IMR-90 (cell line): ENCODE measurements around the gene PDCD2. TPM values are rescaled to one million over a fixed set of nuclear protein-coding genes. Genes with fewer than 3 reads are reported as not detected.

Source experiments
- ATAC-seq: fragments of 200-7000 bp; cut with Tn5 transposase; 2 replicates; pipeline ENCODE4 v1.9.1; 2020; ENCODE audit warnings: low read depth, mild to moderate bottlenecking, moderate library complexity
- BruUV-seq: library from RNA; stranded (reverse); fragments of 400-500 nt; replicated peaks from 2 replicates; lab custom pipeline; 2021; lab: Mats Ljungman, UMichigan
- CTCF ChIA-PET: fragments of 300-600 bp; formaldehyde crosslinking; extraction: SDS; loops from one replicate; lab custom pipeline; 2021; ENCODE audit warnings: antibody characterized with exemption; lab: Yijun Ruan, JAX
- POLR2A ChIA-PET: fragments of 300-600 bp; sonication (Branson Sonifier 250); formaldehyde crosslinking; loops from one replicate; lab custom pipeline; 2022; ENCODE audit warnings: antibody characterized with exemption; ENCODE audit not compliant: unreplicated experiment; lab: Charles Lee
- DNase-seq: peaks from one replicate; pipeline ENCODE4 v3.0.0; 2013
- H2AFZ ChIP-seq: replicated peaks from 2 replicates; pipeline ENCODE3; 2013; ENCODE audit warnings: low read length, mild to moderate bottlenecking; ENCODE audit not compliant: poor library complexity
- H2AK5ac ChIP-seq: 2 replicates; pipeline ENCODE4 v1.6.1; 2013; ENCODE audit warnings: low read depth, low read length, inconsistent platforms
- H2AK9ac ChIP-seq: replicated peaks from 2 replicates; pipeline ENCODE3; 2013; ENCODE audit warnings: mild to moderate bottlenecking, low read depth, low read length, moderate library complexity; ENCODE audit not compliant: poor library complexity
- H2BK120ac ChIP-seq: 2 replicates; pipeline ENCODE4 v1.6.1; 2013; ENCODE audit warnings: low read depth, low read length, inconsistent platforms
- H2BK15ac ChIP-seq: 3 replicates; pipeline ENCODE4 v1.6.1; 2013; ENCODE audit warnings: low read depth, low read length, inconsistent platforms
- H2BK20ac ChIP-seq: 2 replicates; pipeline ENCODE4 v1.6.1; 2013; ENCODE audit warnings: low read depth, mild to moderate bottlenecking, inconsistent platforms, low read length, moderate library complexity
- H2BK5ac ChIP-seq: 2 replicates; pipeline ENCODE4 v1.6.1; 2013; ENCODE audit warnings: mild to moderate bottlenecking, low read depth, low read length, inconsistent platforms; ENCODE audit not compliant: poor library complexity, severe bottlenecking
- H3K14ac ChIP-seq: replicated peaks from 2 replicates; pipeline ENCODE4 v1.6.1; 2013; ENCODE audit warnings: low read depth, low read length, inconsistent platforms
- H3K18ac ChIP-seq: 2 replicates; pipeline ENCODE4 v1.6.1; 2013; ENCODE audit warnings: low read depth, low read length, control low read depth
- H3K23ac ChIP-seq: 2 replicates; pipeline ENCODE4 v1.6.1; 2013; ENCODE audit warnings: low read depth, low read length, inconsistent platforms
- H3K27ac ChIP-seq: 2 replicates; pipeline ENCODE4 v1.5.1; 2013; ENCODE audit warnings: mild to moderate bottlenecking, control low read depth, low read length; ENCODE audit not compliant: insufficient read depth
- H3K27me3 ChIP-seq: 2 replicates; pipeline ENCODE4 v1.6.1; 2013; ENCODE audit warnings: low read length; ENCODE audit not compliant: control insufficient read depth, insufficient read depth
- H3K36me3 ChIP-seq: 2 replicates; pipeline ENCODE4 v1.6.1; 2013; ENCODE audit warnings: low read length, mixed read lengths; ENCODE audit not compliant: control insufficient read depth, insufficient read depth
- H3K4ac ChIP-seq: 2 replicates; pipeline ENCODE4 v1.6.1; 2013; ENCODE audit warnings: low read depth, low read length, inconsistent platforms
- H3K4me1 ChIP-seq: 2 replicates; pipeline ENCODE4 v1.6.1; 2013; ENCODE audit warnings: low read length, mixed read lengths; ENCODE audit not compliant: control insufficient read depth, insufficient read depth
- H3K4me2 ChIP-seq: 2 replicates; pipeline ENCODE4 v1.6.1; 2013; ENCODE audit warnings: low read depth, mild to moderate bottlenecking, control low read depth, low read length, moderate library complexity
- H3K4me3 ChIP-seq: 2 replicates; pipeline ENCODE4 v1.5.1; 2013; ENCODE audit warnings: low read depth, mild to moderate bottlenecking, control low read depth, low read length, moderate library complexity; ENCODE audit not compliant: insufficient read depth
- H3K56ac ChIP-seq: 2 replicates; pipeline ENCODE4 v1.6.1; 2013; ENCODE audit warnings: low read length, inconsistent platforms; ENCODE audit not compliant: insufficient read depth; ENCODE audit errors: extremely low read depth
- H3K79me1 ChIP-seq, 2 experiments: 2 replicates each; pipeline ENCODE4 v1.6.1; 2013; ENCODE audit warnings: low read length in 2 of 2, inconsistent platforms in 1 of 2, low read depth in 1 of 2
- H3K9ac ChIP-seq: 2 replicates; pipeline ENCODE4 v1.6.1; 2013; ENCODE audit warnings: low read depth, low read length, control low read depth
- H3K9me1 ChIP-seq: 2 replicates; pipeline ENCODE4 v1.6.1; 2013; ENCODE audit warnings: low read length, inconsistent platforms; ENCODE audit not compliant: insufficient read depth
- H3K9me3 ChIP-seq: 2 replicates; pipeline ENCODE4 v1.6.1; 2013; ENCODE audit warnings: low read length; ENCODE audit not compliant: control insufficient read depth, insufficient read depth
- H4K20me1 ChIP-seq: 2 replicates; pipeline ENCODE4 v1.6.1; 2013; ENCODE audit warnings: low read length, inconsistent platforms; ENCODE audit not compliant: insufficient read depth
- H4K5ac ChIP-seq: 2 replicates; pipeline ENCODE4 v1.6.1; 2013; ENCODE audit warnings: mild to moderate bottlenecking, low read depth, low read length, control low read depth
- H4K8ac ChIP-seq, 2 experiments: 2 replicates each; pipeline ENCODE4 v1.6.1; 2013; ENCODE audit warnings: low read depth in 2 of 2, low read length in 2 of 2, control low read depth in 1 of 2, inconsistent platforms in 1 of 2
- H4K91ac ChIP-seq: 2 replicates; pipeline ENCODE4 v1.6.1; 2013; ENCODE audit warnings: low read depth, low read length, inconsistent platforms; ENCODE audit not compliant: insufficient read depth
- POLR2A ChIP-seq: IDR thresholded peaks from 2 replicates; pipeline ENCODE4 v1.6.1; 2012; ENCODE audit warnings: mild to moderate bottlenecking, low read depth, low read length
- WGBS, 2 experiments: methylation state at CpG; one replicate each; pipeline versions ENCODE4 v1.1.5 to v1.1.7; 2013; ENCODE audit warnings: missing lambda C conversion rate in 2 of 2; ENCODE audit not compliant: insufficient read length in 1 of 2; ENCODE audit errors: extremely low coverage in 2 of 2; 5-methylcytosine and 5-hydroxymethylcytosine counted together
- dilution Hi-C: fragments of 300-500 bp; cut with HindIII; formaldehyde crosslinking; loops from one replicate; pipeline ENCODE4 v1.14.3; 2018; ENCODE audit warnings: low sequenced_read_pairs; ENCODE audit not compliant: unreplicated experiment
- in situ Hi-C: fragments of 300-500 bp; cut with MboI; formaldehyde crosslinking; loops from 3 replicates; pipeline ENCODE4 v1.14.3; 2019; ENCODE audit warnings: low sequenced_read_pairs, inconsistent platforms, mixed read lengths
- intact Hi-C: fragments of 100-400 bp; cut with micrococcal nuclease; formaldehyde crosslinking; loops from 2 replicates; pipeline ENCODE4 v1.10.0; 2022
- polyA plus RNA-seq, 3 experiments: library from polyadenylated mRNA; depleted of rRNA; stranded (reverse); fragments of >200 nt; gene quantifications; 2 replicates each; pipeline ENCODE4 v1.2.3, GENCODE V29; 2012; ENCODE audit warnings: low replicate concordance in 1 of 3
- total RNA-seq: library from RNA; depleted of rRNA; stranded (reverse); fragments of >200 nt; gene quantifications from 2 replicates; pipeline ENCODE4 v1.2.3, GENCODE V29; 2012
- TF ChIP-seq, protein P1 (sequence below): conservative IDR thresholded peaks from 2 replicates; pipeline ENCODE4 v1.5.1; 2012; ENCODE audit warnings: mild to moderate bottlenecking, low read depth, low read length, improper control_type of control experiment

Gene PDCD2
- total and polyA plus RNA-seq, 2 of the 4 experiments (the other 2 are of a cell fraction): 46.1 to 48.8 TPM

DNA sequence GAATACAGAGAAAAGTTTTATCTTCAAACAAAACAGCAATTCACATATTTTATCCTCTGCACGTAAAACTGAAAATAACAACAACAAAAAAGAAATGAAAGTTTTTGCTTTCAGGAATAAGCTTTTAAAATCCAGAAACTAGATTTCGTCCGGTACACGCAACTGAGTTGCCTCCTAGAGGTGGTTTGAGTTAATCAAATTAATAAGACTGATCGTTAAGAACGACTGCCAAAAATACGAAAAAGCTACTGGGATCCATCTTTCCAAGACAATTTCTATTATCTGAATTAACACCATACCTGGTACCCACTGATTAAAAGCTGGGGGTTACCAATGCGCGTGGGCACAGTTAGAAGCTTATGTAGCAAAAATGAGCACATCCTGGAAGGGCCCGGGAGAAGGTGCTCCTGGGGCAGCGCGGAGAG, 669 bp downstream of the PDCD2 start:
- Histone ChIP-seq H3K4me1 (peaks cover 3% of the 10 kb centered on the region; the same call in 1 of the 2 replicates), H2AK5ac (no peak overlapping the region), H3K79me1 (peaks cover 11 to 29% of the 10 kb centered on the region in 2 experiments; a peak in 3 of 4 replicates), H2BK20ac (no peak overlapping the region), H4K5ac (peak overlapping the region; percentile 43), H4K91ac (no peak overlapping the region), H3K14ac (peak overlapping the region; percentile 83; the same call in 1 of the 2 replicates), H2BK120ac (no peak overlapping the region), H2AFZ (peak overlapping the region; percentile 91), H3K56ac (peak overlapping the region; percentile 65; the same call in 1 of the 2 replicates), H3K4ac (peak overlapping the region; percentile 84), H4K20me1 (no peaks in the 10 kb centered on the region; the same call in 1 of the 2 replicates), H3K23ac (peak overlapping the region; percentile 93), H3K27ac (peak overlapping the region; percentile 72), H3K4me2 (peak overlapping the region; percentile 90), H3K9me3 (no peaks in the 10 kb centered on the region), H3K4me3 (peak overlapping the region; percentile 70), H2BK5ac (peak overlapping the region; percentile 53), H2BK15ac (no peak overlapping the region), H2AK9ac (peak overlapping the region; percentile 90), H3K27me3 (no peaks in the 10 kb centered on the region), H3K9ac (peak overlapping the region; percentile 92), H4K8ac (peak overlapping the region; percentile 78 to 80; a peak in 3 of 4 replicates), H3K9me1 (no peaks in the 10 kb centered on the region; the same call in 1 of the 2 replicates), H3K36me3 (peaks cover 14% of the 10 kb centered on the region), H3K18ac (no peak overlapping the region)
- in situ Hi-C loops (no loop called here), dilution Hi-C loops (no loop called here), intact Hi-C loops (no loop called here)
- BruUV-seq: no TSS peak
- ATAC-seq: no peak
- CTCF ChIA-PET: interaction anchor here (0.6 kb wide), 1 partner anchor 49 kb away, joined by 3 read pairs; no protein-coding TSS in a partner anchor
- no peak for TF ChIP-seq POLR2A
- TF ChIP-seq, protein P1, sequence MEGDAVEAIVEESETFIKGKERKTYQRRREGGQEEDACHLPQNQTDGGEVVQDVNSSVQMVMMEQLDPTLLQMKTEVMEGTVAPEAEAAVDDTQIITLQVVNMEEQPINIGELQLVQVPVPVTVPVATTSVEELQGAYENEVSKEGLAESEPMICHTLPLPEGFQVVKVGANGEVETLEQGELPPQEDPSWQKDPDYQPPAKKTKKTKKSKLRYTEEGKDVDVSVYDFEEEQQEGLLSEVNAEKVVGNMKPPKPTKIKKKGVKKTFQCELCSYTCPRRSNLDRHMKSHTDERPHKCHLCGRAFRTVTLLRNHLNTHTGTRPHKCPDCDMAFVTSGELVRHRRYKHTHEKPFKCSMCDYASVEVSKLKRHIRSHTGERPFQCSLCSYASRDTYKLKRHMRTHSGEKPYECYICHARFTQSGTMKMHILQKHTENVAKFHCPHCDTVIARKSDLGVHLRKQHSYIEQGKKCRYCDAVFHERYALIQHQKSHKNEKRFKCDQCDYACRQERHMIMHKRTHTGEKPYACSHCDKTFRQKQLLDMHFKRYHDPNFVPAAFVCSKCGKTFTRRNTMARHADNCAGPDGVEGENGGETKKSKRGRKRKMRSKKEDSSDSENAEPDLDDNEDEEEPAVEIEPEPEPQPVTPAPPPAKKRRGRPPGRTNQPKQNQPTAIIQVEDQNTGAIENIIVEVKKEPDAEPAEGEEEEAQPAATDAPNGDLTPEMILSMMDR: 0 out of 2 replicates have a peak, but pooled peaks have one; percentile 6
- 4% methylated on average over 3 of the region's 12 CpGs; no CpG with 5 or more reads in 1 of the 2 experiments for WGBS, 2 experiments
- peak; percentile 1 for DNase-seq
- POLR2A ChIA-PET: no interaction called here
